ENCODE data around the gene GLIPR2. TPM values are rescaled to one million over a fixed set of nuclear protein-coding genes. Genes with fewer than 3 reads are reported as not detected.

Gene GLIPR2
- total RNA-seq, 4 donors from 2014 or later: 8.6 to 31.4 (median 11.6) TPM

GRCh38 chr9:36208521-36209253 lies 72.2 kb downstream of the GLIPR2 start:
- no peak for TF ChIP-seq CTCF (IDR thresholded peaks at IDR 0.05)
- TF ChIP-seq POLR2A (IDR thresholded peaks at IDR 0.05): no peak
- Histone ChIP-seq H3K4me1 (no peaks in the 10 kb centered on the region), H3K27me3 (no peaks in the 10 kb centered on the region), H3K27ac (no peak overlapping the region), H3K9me3 (no peaks in the 10 kb centered on the region), H3K36me3 (peaks cover 0 to 97% (median 4%) of the 10 kb centered on the region in 3 donors), H3K4me3 (no peak overlapping the region)
- no peak for DNase-seq

- Histone ChIP-seq H3K4me3 (no peak overlapping the region), H3K27ac (no peak overlapping the region), H3K4me1 (no peaks in the 10 kb centered on the region), H3K27me3 (no peaks in the 10 kb centered on the region), H3K9me3 (no peaks in the 10 kb centered on the region), H3K36me3 (peaks cover 0 to 83% (median 4%) of the 10 kb centered on the region in 3 donors)
- no peak for DNase-seq
- TF ChIP-seq CTCF (IDR thresholded peaks at IDR 0.05) (no peak), POLR2A (IDR thresholded peaks at IDR 0.05) (no peak)
These were observed 74.2 kb downstream of the GLIPR2 start for GRCh38 chr9:36210722-36211121.

- Histone ChIP-seq H3K27me3 (no peaks in the 10 kb centered on the region), H3K4me3 (no peak overlapping the region), H3K9me3 (no peaks in the 10 kb centered on the region), H3K27ac (no peak overlapping the region), H3K36me3 (peaks cover 0 to 80% (median 4%) of the 10 kb centered on the region in 3 donors), H3K4me1 (no peaks in the 10 kb centered on the region)
- TF ChIP-seq POLR2A (IDR thresholded peaks at IDR 0.05): no peak
- no peak for TF ChIP-seq CTCF (IDR thresholded peaks at IDR 0.05)
- DNase-seq: no peak
These were observed 75.0 kb downstream of the GLIPR2 start for GRCh38 chr9:36211510-36211909.

GRCh38 chr9:36213387-36213786 lies 76.9 kb downstream of the GLIPR2 start:
- TF ChIP-seq POLR2A (IDR thresholded peaks at IDR 0.05) (no peak), CTCF (IDR thresholded peaks at IDR 0.05) (no peak)
- no peak for DNase-seq
- H3K36me3 ChIP-seq: peaks cover 0 to 78% (median 4%) of the 10 kb centered on the region in 3 donors
- H3K4me1 ChIP-seq: no peaks in the 10 kb centered on the region
- H3K4me3 ChIP-seq: no peak overlapping the region
- H3K27me3 ChIP-seq: no peaks in the 10 kb centered on the region
- no peaks in the 10 kb centered on the region for H3K9me3 ChIP-seq
- H3K27ac ChIP-seq: no peak overlapping the region

Other genes with a start within 250 kb of the GLIPR2 start
- 10 to 100 TPM in 3 of 4 donors, 1 to 10 TPM in 1; 9.1 to 32.6 (median 17.2) TPM for gene HRCT1, start 230.5 kb upstream of the GLIPR2 start, total RNA-seq
- gene SPAAR, start 227.2 kb upstream of the GLIPR2 start, total RNA-seq: 10 to 100 TPM in 1 of 4 donors, under 1 TPM in 1, not detected in 2; 0.88 to 17.3 TPM
- not detected for gene OR2S2, start 178.6 kb upstream of the GLIPR2 start, total RNA-seq
- 1 to 10 TPM; 1.9 to 8.3 (median 5.9) TPM for gene RECK, start 99.8 kb upstream of the GLIPR2 start, total RNA-seq
- not detected for gene CCIN, start 32.7 kb downstream of the GLIPR2 start, total RNA-seq
- gene CLTA, start 54.2 kb downstream of the GLIPR2 start, total RNA-seq: 100 to 1,000 TPM; 131 to 150 (median 133) TPM
- 10 to 100 TPM; 18.4 to 47.0 (median 23.5) TPM for gene GNE, start 121.7 kb downstream of the GLIPR2 start, total RNA-seq